GM21737 (cell line): ENCODE results near the gene SERINC5.

ENCODE experiments used
- ATAC-seq: cut with Tn5 transposase; IDR thresholded peaks from one replicate; pipeline ENCODE4 v1.9.1; 2021; ENCODE audit warnings: mild to moderate bottlenecking, moderate library complexity; ENCODE audit not compliant: unreplicated experiment

SERINC5 gene

GRCh38 chr5:80255431-80255810 is 427 bp downstream of the SERINC5 start:
- peak; percentile 39 for ATAC-seq

DNA sequence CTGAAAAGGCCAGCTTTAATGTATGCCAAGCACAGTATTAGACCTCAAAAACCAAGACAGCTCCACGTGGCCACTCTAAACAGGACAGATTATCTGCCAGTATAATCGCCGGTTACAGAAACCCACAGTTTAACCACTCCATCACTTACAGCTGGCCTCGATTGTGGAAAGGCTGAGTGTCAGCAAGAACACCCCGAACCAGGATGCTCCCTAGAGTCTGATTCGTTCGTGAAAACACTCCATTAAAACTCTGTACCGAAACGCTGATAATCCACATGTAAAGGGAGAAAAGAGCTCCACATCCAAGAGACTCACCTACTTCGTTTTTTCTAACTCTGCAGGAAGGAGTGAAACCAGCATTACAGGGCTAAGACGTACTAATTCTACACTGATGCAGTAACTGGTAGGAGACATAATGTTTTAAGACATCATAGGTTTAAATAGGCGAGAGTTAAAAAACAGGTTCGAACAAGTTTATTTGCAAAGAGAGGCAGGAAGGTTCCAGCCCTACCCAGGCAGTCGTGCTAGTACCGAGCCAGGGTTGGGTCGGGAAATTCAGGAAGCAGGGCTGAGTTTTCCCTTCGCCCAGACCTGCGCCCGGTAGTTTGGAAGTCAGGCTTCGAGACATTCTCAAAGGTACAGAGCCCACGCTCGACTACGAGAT is 949 bp downstream of the SERINC5 start:
- ATAC-seq = no peak

DNA sequence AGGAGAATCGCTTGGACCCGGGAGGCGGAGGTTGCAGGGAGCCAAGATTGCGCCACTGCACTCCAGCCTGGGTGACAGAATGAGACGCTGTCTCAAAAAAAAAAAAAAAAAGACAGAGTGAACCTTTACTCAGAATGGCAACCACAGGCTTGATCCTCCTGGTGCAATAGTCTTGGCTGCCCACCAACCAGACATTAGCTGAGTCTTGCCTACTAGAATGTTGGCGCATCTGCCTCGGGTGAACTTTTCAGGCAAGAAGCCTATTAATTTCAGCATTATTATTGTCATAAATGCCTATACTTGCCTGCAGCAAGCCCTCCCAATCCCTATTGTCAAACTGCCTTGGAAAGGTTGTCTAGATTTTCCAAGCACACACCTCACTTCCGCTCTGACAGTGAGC is 4.2 kb downstream of the SERINC5 start:
- ATAC-seq = no peak

DNA sequence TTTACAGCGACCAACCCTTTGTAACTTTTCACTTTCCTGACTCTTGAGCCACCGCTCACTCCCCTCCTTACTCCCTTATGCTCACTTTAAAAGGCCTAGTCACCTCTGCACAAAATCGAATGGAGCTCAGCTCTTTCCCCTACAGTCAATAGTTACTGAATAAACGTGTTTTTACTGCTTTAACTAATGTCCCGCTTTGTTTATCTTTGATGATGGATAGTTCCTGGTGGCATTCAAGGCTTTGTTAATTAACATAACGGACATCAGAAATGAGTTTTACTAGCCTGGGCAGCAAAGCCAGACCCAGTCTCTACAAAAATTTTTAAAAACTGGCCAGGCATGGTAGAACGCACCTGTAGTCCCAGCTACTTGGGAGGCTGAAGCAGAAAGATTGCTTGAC is 5.0 kb downstream of the SERINC5 start:
- no peak for ATAC-seq

- ATAC-seq = no peak
Measured at GRCh38 chr5:80249901-80250300, 5.9 kb downstream of the SERINC5 start.

DNA sequence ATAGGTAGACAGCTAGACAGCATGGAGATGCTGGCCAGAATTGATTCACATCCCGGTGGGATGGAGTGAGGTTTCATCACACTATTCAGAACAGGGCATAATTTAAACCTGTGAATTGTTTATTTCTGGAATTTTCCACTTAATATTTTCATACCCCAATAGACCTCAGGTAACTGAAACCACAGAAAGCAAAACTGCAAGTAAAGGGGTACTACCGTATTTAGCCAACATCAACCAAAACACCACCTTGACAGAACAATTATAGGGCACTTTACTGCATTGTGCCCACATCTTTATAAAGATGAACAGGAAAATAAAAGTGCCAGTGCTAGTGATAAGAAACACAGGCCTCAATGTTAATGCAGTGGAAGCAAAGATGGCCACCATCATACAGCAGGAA is 7.5 kb downstream of the SERINC5 start:
- ATAC-seq = no peak

DNA sequence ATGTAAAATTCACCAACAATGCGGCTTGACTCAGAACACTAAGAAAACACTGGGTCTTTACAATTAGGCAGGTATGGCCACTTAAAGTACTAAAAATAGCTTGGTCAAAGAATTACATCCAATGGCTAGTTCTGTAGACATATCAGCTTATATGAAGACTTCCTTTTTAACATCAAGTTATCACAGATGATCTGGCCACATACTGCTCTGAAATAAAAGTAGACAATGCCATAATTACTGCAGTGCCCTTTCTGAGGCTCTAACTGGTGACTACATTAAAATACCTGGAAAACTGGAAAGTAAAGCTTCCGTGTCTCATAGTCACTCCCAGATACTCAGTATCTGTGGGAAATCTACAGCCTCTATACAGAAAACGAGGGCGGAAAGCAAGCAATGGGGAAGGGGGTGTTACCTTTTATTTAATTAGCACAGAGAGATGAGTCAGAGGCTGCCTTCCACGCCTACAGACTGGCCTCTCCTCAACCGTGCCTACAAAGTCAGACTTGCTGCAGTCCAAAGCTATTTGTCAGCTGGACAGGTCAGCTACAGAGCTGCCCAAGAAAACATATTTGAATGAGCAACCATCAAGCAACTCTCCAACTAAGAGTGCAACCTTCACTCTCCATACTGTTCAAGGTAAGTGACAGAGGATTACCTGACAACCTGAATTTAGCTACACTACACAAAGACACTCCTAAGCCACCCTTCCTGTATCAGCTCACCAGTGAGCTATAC is 8.7 kb downstream of the SERINC5 start:
- ATAC-seq = peak; percentile 79

DNA sequence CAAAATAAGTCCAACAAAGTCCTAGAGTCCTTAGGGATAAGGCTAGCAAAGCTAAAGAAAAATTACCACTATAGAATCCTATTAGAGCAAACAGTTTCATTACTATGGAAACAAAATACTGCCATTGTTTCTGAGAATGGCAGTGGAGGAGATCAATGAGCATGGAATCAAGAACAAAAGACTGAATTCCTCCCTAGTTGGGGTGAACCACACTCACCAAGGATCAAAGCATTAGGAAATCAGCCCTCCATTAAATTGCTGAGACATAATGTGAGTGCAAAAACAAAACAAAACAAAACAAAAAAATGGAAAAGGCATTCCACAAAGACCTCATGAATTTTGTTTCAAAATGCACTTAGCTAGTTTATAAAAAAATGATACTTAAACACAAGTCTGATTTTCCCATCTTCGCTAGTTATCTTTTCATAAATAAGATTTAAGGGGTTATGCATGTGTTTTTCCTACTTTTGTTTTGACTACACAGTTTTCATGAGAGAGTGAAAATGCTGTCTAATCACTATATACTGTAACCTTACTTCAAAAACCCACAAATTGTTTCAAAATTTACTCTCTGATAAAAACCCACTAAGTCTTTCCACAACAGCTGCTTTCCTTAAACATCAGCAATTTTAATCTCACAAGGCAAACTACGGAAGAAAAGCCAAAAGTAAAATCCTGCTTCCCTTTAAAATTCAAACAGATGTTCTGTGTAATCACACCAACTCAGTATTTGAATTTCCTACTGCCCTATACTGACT is 9.7 kb downstream of the SERINC5 start:
- no peak for ATAC-seq

DNA sequence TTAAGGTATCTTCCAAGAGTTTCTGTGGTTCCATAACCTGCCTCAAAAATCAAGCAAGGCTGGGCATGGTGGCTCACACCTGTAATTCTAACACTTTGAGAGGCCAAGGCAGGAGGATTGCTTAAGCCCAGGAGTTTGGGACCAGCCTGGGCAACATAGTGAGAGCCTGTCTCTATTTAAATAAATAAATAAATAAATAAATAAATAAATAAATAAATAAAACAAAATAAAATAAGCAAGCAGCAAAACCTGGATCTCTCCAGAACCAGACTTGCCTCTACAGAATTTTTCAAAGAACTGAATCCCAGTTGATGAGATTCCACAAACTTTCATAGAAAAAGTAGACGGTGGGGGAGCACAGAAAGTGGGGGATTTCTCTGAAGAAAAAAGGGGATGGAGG is 12.3 kb downstream of the SERINC5 start:
- no peak for ATAC-seq

- ATAC-seq = no peak
Measured at GRCh38 chr5:80242849-80243248, 13.0 kb downstream of the SERINC5 start.

- no peak for ATAC-seq
Measured at GRCh38 chr5:80240368-80240986, 15.4 kb downstream of the SERINC5 start.

GRCh38 chr5:80239680-80240367 is 16.0 kb downstream of the SERINC5 start:
- no peak for ATAC-seq

DNA sequence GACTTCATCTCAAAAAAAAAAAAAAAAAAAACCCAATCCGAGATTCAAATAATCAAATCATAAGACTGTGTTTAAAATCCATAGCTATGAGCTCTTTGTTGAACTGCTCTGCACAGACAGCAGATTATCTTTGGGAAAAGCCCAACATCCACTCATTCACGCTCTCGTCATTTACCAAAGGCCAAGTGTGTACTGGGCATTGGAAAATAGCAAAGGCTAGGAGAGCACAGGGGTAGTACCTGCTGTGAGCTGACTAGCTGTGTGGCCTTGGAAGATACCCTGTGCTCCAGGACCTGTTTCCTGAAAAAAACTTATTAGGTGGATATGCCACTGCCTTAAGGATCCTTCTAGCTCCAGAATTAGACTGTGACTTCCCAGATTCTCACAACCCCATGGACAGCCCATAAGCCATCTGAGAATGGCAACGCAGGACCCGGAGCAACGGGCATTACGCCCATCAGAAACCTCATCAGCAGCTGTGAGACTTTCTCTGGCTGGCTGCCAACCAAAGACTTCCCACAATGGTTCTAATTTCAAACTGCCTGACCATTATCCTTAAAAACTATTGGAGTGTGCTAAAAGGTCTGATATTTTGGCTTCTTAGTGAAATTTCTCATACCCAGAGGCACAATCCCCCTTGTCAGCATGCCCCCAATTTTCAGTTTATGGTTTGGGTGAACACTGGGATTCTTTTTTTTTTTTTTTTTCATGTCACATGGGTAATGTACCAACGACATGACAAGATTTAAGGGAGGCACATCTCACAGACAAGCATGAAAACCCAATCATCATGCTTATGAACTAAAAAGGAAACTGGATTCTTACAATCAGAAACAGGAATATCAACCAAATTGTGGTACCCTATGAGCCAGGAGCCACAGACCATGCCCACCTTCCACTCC is 16.8 kb downstream of the SERINC5 start:
- no peak for ATAC-seq

- no peak for ATAC-seq
Measured at GRCh38 chr5:80238097-80238496, 17.8 kb downstream of the SERINC5 start.

- no peak for ATAC-seq
Measured at GRCh38 chr5:80237243-80237642, 18.6 kb downstream of the SERINC5 start.

DNA sequence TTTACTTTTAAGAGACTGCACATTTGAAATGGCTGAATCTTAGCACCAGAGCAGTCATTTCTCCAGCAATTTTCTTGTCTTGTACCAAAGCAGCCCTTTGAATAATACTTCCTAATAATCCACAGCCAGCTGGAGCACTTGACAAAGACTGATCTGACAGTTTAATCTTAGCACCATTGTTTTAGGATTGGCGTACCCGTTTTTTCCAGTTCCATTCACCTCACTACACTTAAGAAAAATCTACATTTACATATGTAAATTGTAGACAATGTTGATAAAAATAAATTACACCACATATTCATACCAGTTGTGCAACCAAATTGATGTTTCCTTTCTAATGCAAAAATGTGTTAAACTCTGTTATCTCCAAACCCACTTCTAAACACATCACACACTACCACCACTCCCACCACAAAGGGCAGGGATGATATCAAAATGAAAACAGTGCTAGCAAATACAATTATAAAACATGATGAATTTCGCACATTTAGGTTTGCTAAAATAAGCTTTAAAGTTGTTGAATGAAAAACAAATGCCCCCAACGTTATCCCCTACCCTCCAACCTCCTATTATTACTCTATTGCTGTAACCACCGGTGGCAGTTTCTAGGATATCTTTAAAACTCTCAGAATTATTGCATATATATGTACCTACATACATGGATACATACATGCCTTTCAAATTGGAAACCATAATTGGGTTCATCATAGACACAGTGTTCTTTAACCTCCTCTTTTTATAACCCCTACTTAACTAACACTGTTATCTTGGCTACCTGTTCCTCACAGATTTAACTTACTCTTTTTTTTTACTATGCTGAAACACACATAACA is 21.5 kb downstream of the SERINC5 start:
- ATAC-seq = no peak

- ATAC-seq = no peak
Measured at GRCh38 chr5:80231693-80232092, 24.2 kb downstream of the SERINC5 start.

DNA sequence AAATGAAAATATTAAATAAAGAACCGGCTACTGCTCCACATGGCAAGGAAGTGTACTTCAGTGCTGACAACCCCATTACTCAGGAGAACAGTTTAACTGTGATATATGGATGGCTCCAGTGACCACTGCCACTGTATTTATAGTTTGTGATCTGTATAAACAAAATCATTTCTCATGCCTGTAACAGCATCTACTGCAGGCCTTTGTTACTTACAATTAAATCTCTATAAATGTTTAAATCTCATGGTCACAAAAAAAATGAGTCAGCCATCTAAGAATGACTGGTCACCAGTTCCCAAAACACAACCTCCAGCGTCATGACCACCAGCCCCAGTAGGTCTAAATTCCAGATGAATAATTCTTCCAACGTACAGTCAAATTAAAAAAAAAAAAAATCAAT is 24.6 kb downstream of the SERINC5 start:
- no peak for ATAC-seq
